OCI-LY7 (cell line): ENCODE data around the gene CARD19.

ENCODE experiments used
- EZH2phosphoT487 ChIP-seq: fragments of 200-600 bp; sonication (generic); IDR thresholded peaks from 2 replicates; pipeline ENCODE4 v1.6.1; 2018; ENCODE audit warnings: low read depth, borderline replicate concordance, mild to moderate bottlenecking, mixed run types, antibody characterized with exemption, low read length, moderate library complexity, mixed read lengths
- TF ChIP-seq, protein P1 (sequence below): fragments of 200-600 bp; sonication (generic); conservative IDR thresholded peaks from 2 replicates; pipeline ENCODE4 v1.5.1; 2014; ENCODE audit warnings: mild to moderate bottlenecking, antibody characterized with exemption, low read length, moderate library complexity, mixed read lengths

GRCh38 chr9:93132946-93133680, 37.1 kb downstream of the CARD19 start:
- TF ChIP-seq, protein P1, sequence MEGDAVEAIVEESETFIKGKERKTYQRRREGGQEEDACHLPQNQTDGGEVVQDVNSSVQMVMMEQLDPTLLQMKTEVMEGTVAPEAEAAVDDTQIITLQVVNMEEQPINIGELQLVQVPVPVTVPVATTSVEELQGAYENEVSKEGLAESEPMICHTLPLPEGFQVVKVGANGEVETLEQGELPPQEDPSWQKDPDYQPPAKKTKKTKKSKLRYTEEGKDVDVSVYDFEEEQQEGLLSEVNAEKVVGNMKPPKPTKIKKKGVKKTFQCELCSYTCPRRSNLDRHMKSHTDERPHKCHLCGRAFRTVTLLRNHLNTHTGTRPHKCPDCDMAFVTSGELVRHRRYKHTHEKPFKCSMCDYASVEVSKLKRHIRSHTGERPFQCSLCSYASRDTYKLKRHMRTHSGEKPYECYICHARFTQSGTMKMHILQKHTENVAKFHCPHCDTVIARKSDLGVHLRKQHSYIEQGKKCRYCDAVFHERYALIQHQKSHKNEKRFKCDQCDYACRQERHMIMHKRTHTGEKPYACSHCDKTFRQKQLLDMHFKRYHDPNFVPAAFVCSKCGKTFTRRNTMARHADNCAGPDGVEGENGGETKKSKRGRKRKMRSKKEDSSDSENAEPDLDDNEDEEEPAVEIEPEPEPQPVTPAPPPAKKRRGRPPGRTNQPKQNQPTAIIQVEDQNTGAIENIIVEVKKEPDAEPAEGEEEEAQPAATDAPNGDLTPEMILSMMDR, result no peak
- no peak for TF ChIP-seq EZH2phosphoT487
